B cell (primary cell): ENCODE data around the gene VAV3. TPM values are rescaled to one million over a fixed set of nuclear protein-coding genes. Genes with fewer than 3 reads are reported as not detected.

Experiments
- ATAC-seq: fragments of 200-7000 bp; cut with Tn5 transposase; one replicate; pipeline ENCODE4 v1.10.0; 2021; ENCODE audit warnings: low read depth, mild to moderate bottlenecking, moderate number of reproducible peaks, moderate library complexity
- CTCF ChIA-PET: fragments of 350-600 bp; sonication (Branson Sonifier 250); formaldehyde crosslinking; loops from one replicate; lab custom pipeline; 2021; ENCODE audit warnings: antibody characterized with exemption, inconsistent platforms; lab: Charles Lee
- POLR2A ChIA-PET: fragments of 350-600 bp; sonication (Branson Sonifier 250); formaldehyde crosslinking; loops from one replicate; lab custom pipeline; 2021; ENCODE audit warnings: antibody characterized with exemption; lab: Charles Lee
- DNase-seq: peaks from one replicate; pipeline ENCODE4 v3.0.0; 2013
- H2AFZ ChIP-seq: 2 replicates; pipeline ENCODE4 v1.6.1; 2012; ENCODE audit warnings: mild to moderate bottlenecking, low read depth, low read length; ENCODE audit not compliant: insufficient read depth, poor library complexity, severe bottlenecking
- H3K27ac ChIP-seq, 2 donors: 1 replicate in 1 of 2; 2 replicates in 1 of 2; pipeline ENCODE4 v1.5.1; 2012 to 2013; ENCODE audit warnings: low read length in 2 of 2, mild to moderate bottlenecking in 2 of 2, moderate library complexity in 1 of 2
- H3K27me3 ChIP-seq, 4 experiments: fragments of 200-600 bp in 1 of 4; sonication (generic) in 1 of 4; replicated peaks in 1 of 4; 1 replicate in 2 of 4; 2 replicates in 2 of 4; pipeline versions ENCODE4 v1.6.1 to v1.7.0; 2013 to 2016; ENCODE audit warnings: low read length in 3 of 4, mild to moderate bottlenecking in 2 of 4, mixed read lengths in 1 of 4, moderate library complexity in 1 of 4; ENCODE audit not compliant: insufficient read depth in 4 of 4, control insufficient read depth in 3 of 4; ENCODE audit errors: control extremely low read depth in 1 of 4
- H3K36me3 ChIP-seq, 2 experiments: replicated peaks in 1 of 2; 1 replicate in 1 of 2; 2 replicates in 1 of 2; pipeline versions ENCODE4 v1.6.1 to v1.7.1; 2013; ENCODE audit warnings: low read length in 1 of 2; ENCODE audit not compliant: insufficient read depth in 2 of 2, control insufficient read depth in 1 of 2; ENCODE audit errors: control extremely low read depth in 1 of 2, extremely low read depth in 1 of 2
- H3K4me1 ChIP-seq, 2 donors: fragments of 200-600 bp in 1 of 2; sonication (generic) in 1 of 2; 1 replicate in 1 of 2; 2 replicates in 1 of 2; pipeline versions ENCODE4 v1.5.1 to v1.6.1; 2013 to 2017; ENCODE audit warnings: low read length in 2 of 2; ENCODE audit not compliant: control insufficient read depth in 2 of 2, insufficient read depth in 2 of 2
- H3K4me2 ChIP-seq: replicated peaks from 2 replicates; pipeline ENCODE3; 2012; ENCODE audit warnings: mild to moderate bottlenecking, low read depth, low read length; ENCODE audit not compliant: poor library complexity, severe bottlenecking
- H3K4me3 ChIP-seq, 5 experiments: fragments of 200-600 bp in 1 of 5; sonication (generic) in 1 of 5; 1 replicate in 3 of 5; 2 replicates in 2 of 5; pipeline versions ENCODE4 v1.5.1 to v1.7.0; 2011 to 2016; ENCODE audit warnings: low read length in 4 of 5, mild to moderate bottlenecking in 4 of 5, low read depth in 2 of 5, control low read depth in 1 of 5, moderate library complexity in 1 of 5; ENCODE audit not compliant: insufficient read depth in 1 of 5; ENCODE audit errors: control extremely low read depth in 1 of 5, extremely low read depth in 1 of 5
- H3K79me2 ChIP-seq: fragments of 200-600 bp; sonication (generic); one replicate; pipeline ENCODE4 v1.6.0; 2016; ENCODE audit warnings: low read length; ENCODE audit not compliant: control insufficient read depth, insufficient read depth
- H3K9ac ChIP-seq: fragments of 200-600 bp; sonication (generic); 2 replicates; pipeline ENCODE4 v1.6.1; 2017; ENCODE audit warnings: mild to moderate bottlenecking, low read length, moderate library complexity
- H3K9me3 ChIP-seq, 3 donors: one replicate each; pipeline versions ENCODE4 v1.6.1 to v1.7.1; 2013; ENCODE audit warnings: low read length in 2 of 3; ENCODE audit not compliant: control insufficient read depth in 2 of 3, insufficient read depth in 1 of 3; ENCODE audit errors: control extremely low read depth in 1 of 3
- H4K20me1 ChIP-seq: 2 replicates; pipeline ENCODE4 v1.6.0; 2012; ENCODE audit warnings: mild to moderate bottlenecking, low read length; ENCODE audit not compliant: insufficient read depth, control insufficient read depth, poor library complexity, severe bottlenecking
- H3K27ac Mint-ChIP-seq: one replicate; pipeline ENCODE4 v1.8.0; 2021; ENCODE audit warnings: mixed read lengths
- H3K27me3 Mint-ChIP-seq: one replicate; pipeline ENCODE4 v1.8.0; 2021; ENCODE audit warnings: mixed read lengths
- H3K4me1 Mint-ChIP-seq: one replicate; pipeline ENCODE4 v1.8.0; 2021; ENCODE audit warnings: mixed read lengths
- H3K4me3 Mint-ChIP-seq: one replicate; pipeline ENCODE4 v1.8.0; 2021; ENCODE audit warnings: mixed read lengths
- H3K9me3 Mint-ChIP-seq: one replicate; pipeline ENCODE4 v1.8.0; 2022; ENCODE audit warnings: mixed read lengths; ENCODE audit not compliant: insufficient read depth
- CTCF ChIP-seq: fragments of 200-600 bp; IDR thresholded peaks from one replicate; pipeline ENCODE4 v1.8.0; 2022; ENCODE audit warnings: antibody characterized with exemption, mild to moderate bottlenecking
- EZH2 ChIP-seq: IDR thresholded peaks from 2 replicates; pipeline ENCODE4 v1.6.1; 2012; ENCODE audit warnings: borderline replicate concordance, low read depth, mild to moderate bottlenecking, moderate library complexity, low read length; ENCODE audit not compliant: insufficient read depth, poor library complexity, severe bottlenecking
- WGBS: methylation state at CpG from one replicate; pipeline ENCODE4 v1.1.5; 2013; ENCODE audit warnings: missing lambda C conversion rate; ENCODE audit not compliant: insufficient coverage; 5-methylcytosine and 5-hydroxymethylcytosine counted together
- intact Hi-C: fragments of 100-400 bp; cut with micrococcal nuclease; formaldehyde crosslinking; loops from one replicate; pipeline ENCODE4 v1.10.0; 2022
- polyA plus RNA-seq: library from polyadenylated mRNA; depleted of rRNA; stranded (reverse); fragments of >200 nt; gene quantifications from 2 replicates; pipeline ENCODE4 v1.2.3, GENCODE V29; 2012
- total RNA-seq, 2 donors: library from RNA; stranded (reverse); fragments of 120-200 nt in 1 of 2; gene quantifications; 1 replicate in 1 of 2; 2 replicates in 1 of 2; pipeline versions ENCODE4 v1.2.3 to v1.2.4, GENCODE V29; 2013 to 2022

Gene VAV3
- total and polyA plus RNA-seq, 2 donors (not counting 1 experiment from before 2014, with no cell fraction given) = 14.8 to 32.5 TPM

GRCh38 chr1:107785496-107786202 lies 179.3 kb downstream of the VAV3 start:
- peak; percentile 25 for ATAC-seq
- Histone ChIP-seq H3K4me2 (peak overlapping the region; percentile 74), H3K27me3 (no peaks in the 10 kb centered on the region), H3K79me2 (peaks cover 95% of the 10 kb centered on the region), H3K9me3 (no peaks in the 10 kb centered on the region), H3K36me3 (no peaks in the 10 kb centered on the region), H4K20me1 (no peaks in the 10 kb centered on the region), H3K9ac (peak overlapping the region; percentile 69), H3K27ac (peak overlapping the region; percentile 72 to 87), H2AFZ (peak overlapping the region; percentile 61), H3K4me1 (peaks cover 64 to 73% of the 10 kb centered on the region in 2 donors), H3K4me3 (peak overlapping the region; percentile 23 to 65 (median 40))
- intact Hi-C loops = loop anchor here (1.0 to 10.0 kb wide), 5 partner anchors 42 to 292 kb away; partner anchors contain the start of gene VAV3
- Mint-ChIP-seq H3K27me3 (no peaks in the 10 kb centered on the region), H3K27ac (peak overlapping the region; percentile 94), H3K4me1 (peaks cover 75% of the 10 kb centered on the region), H3K9me3 (no peaks in the 10 kb centered on the region), H3K4me3 (peak overlapping the region; percentile 72)
- ChIA-PET POLR2A (interaction anchor here (1.9 kb wide), 1 partner anchor 179 kb away, joined by 9 read pairs; the partner anchor contains the start of gene VAV3), CTCF (interaction anchor here (0.6 to 18.2 kb wide), 8 partner anchors 9 to 341 kb away, joined by 3 to 709 read pairs (median 4); partner anchors contain the start of gene VAV3)
- TF ChIP-seq CTCF (no peak), EZH2 (no peak)
- WGBS = 100% methylated on average over 1 of the region's 3 CpGs
- peak; percentile 48 for DNase-seq
